Hematopoietic multipotent progenitor cell treated with erythropoietin and hydrocortisone succinate and interleukin-3 and kit ligand, for 15 days (in vitro differentiated cells): ENCODE results near the gene CAV2.
A peak's percentile ranks its signal among the peaks of the same experiment; 100 is the strongest.

Experiments
- DNase-seq: peaks from one replicate; pipeline ENCODE4 v3.0.0-alpha.2; 2015; ENCODE audit warnings: low spot score

The CAV2 gene

DNA sequence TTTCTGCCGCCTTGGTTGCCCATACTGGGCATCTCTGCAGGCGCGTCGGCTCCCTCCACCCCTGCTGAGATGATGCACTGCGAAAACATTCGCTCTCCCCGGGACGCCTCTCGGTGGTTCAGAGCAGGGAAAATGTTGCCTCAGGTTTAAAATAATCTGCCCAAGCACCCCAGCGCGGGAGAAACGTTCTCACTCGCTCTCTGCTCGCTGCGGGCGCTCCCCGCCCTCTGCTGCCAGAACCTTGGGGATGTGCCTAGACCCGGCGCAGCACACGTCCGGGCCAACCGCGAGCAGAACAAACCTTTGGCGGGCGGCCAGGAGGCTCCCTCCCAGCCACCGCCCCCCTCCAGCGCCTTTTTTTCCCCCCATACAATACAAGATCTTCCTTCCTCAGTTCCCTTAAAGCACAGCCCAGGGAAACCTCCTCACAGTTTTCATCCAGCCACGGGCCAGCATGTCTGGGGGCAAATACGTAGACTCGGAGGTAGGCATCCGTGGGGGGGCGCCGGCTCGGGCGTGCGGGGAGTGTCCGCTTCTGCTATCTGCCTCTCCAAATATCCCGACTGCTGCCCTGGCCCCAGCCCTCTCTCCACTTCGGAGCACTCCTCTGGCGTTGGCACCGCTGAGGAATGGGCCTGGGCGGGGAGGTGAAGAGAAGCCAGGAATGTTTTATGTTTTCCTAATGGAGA lies 25.2 kb downstream of the CAV2 start, which contains the start of gene CAV1:
TSS of gene CAV1 (plus strand) at position 428 of the 689 bp plus-strand sequence. CDS start at position 455, 27 bp downstream.
- no peak for DNase-seq

DNA sequence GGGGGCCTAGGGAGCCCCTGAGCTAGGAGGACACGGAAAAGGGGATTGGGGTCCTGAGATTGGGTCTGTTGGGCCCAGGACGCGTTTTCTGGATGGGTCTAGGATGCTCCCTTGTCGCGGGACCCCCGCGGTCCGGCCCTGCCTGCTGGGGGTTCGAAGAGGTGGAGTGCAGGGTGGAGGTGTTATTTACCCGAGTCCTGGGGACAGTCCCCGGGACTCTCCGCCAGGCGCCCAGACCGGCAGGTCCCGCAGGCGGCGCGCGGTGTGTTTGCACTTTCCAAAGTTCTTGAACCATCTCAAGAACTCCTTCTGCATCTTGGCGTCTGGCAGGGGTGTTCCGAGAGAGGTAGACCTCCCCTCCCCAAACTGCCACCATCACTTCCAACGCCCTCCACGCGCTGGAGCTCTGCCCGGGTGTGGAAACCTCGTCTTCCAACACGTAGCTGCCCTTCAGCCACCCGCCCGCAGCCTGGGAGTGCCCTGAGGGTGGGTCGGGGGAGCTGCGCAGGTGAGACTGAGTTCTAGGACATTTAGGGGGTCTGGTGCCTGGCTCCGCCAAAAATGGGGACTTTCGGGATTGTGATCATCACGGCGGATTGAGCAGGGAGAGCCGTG lies 25.9 kb downstream of the CAV2 start:
- DNase-seq, result no peak

DNA sequence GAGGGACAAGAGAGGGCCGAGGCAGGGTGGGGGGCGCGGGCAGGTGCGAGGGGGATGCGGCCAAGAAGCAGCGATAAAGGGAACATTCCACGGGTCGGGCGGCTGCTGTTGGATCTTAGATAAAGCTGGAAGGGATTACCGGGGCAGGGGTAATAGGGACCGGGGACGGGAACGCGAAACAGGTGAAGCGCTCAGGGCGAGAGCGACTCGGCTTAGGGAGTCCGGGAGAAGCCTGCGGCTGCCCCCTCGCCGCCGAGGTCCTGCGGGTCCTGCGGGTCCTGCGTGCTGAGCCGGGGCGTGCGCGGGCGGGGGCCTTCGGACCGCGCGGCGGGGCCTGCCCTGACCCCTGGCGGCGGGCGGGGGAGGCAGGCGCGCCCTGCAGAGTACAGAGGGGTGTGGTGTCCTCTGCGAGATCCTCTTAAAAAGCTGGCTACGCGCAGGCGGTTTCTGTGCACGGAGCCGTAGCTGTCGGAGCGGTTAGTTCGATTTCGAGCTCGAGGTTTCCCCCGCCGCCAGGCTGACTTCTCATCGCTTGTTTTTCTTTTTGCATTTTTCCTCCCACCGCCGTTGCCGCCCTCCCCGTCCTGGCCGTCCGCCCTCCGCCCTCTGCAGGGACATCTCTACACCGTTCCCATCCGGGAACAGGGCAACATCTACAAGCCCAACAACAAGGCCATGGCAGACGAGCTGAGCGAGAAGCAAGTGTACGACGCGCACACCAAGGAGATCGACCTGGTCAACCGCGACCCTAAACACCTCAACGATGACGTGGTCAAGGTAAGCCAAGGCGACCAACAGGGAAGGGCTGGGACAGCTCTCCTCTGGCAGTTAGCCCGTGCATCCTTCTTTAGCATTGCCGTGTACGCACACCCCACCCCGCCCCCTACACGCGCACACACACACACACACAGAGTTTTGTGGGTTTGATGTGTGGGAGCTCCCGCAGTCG lies 26.6 kb downstream of the CAV2 start:
- DNase-seq, result peak; percentile 7

DNA sequence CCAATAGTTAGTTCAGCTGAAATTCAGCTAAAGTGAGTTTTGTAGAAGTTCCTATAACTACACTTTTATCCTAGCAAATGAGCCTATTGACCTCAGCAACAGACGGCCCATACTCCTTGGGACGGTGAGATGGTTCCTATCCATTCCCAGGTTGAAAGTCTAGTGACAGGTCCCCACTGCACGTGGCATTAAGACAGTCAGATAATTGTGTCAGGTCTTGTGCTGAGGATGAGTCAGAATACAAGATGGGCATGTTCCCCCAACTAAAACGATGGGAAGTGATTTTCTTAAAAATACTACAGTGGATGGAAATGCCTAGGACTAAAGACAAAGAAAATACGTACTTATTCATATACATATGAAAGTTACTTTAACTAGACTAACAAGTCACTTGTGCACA lies 27.4 kb downstream of the CAV2 start:
- DNase-seq, result no peak

DNA sequence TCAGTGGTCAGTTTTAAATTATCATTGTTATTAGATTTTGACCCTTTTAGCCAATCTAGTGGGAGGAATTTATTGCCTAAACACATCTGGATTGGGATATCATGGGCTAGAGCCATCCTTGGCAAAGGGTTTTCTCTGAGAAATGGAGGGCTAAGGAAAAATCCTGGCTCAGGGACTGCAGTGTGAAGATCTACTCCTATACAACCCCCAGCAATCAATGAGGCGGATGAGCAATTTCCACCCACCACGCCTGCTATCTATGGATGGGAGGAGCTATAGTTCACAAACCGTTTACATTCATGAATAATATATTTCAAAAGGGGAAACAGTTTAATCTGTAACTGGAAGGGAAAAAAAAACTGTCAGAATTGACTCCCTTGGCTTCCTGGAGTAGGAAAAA lies 28.0 kb downstream of the CAV2 start:
- no peak for DNase-seq

DNA sequence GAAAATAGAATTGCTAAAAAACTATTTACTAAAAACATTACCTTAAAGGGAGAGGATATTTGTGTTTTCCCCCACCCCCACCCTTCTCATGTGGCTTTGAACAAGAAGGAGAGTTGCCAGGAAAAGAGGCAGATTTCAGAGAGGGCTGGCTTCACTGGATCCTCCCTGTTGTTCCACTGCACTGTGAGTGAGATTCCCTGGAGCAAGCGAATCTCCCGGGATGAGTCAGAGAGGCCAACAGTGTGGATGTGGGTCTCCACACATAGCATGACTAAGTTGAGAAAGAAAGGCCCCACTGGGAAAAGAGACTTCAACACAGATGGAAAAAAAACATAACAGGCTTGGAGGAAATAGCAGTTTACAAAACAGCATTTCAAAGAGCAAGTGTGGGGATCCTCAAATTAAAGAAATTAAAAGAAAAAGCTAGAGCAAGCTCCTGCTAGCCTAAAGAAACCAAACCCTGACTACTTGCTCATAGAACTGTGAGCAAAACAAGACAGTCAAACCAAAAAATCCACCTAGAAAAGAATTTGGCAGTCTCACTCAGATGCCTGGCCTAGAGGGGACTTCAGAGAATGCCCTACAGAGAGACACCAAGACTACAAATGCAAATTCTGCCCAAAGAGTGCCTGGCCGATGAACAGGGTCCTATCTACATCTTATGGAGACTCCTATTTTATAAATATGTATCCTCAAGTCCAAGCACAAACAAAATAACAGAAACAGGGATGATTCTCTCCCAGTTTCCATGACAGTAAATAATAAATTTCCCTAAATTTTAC lies 28.7 kb downstream of the CAV2 start:
- DNase-seq, result no peak

DNA sequence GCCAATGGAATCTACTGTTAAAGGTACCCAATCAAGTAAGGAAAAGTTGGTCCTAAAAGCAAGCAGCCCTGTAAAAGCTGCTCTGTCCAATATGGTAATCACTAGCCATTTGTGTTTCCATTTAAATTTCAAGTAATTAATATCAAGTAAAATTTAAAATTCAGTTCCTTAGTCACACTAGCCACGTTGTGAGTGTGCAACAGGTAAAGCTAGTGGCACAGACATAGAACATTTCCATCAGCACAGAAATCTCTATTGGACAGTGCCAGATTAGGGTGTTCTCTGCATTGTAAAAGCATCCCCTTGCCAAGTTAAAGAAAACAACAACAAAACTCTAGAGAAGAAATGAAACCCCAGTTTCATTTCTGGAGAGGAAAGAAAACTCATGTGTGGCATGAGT lies 29.7 kb downstream of the CAV2 start:
- DNase-seq, result no peak

DNA sequence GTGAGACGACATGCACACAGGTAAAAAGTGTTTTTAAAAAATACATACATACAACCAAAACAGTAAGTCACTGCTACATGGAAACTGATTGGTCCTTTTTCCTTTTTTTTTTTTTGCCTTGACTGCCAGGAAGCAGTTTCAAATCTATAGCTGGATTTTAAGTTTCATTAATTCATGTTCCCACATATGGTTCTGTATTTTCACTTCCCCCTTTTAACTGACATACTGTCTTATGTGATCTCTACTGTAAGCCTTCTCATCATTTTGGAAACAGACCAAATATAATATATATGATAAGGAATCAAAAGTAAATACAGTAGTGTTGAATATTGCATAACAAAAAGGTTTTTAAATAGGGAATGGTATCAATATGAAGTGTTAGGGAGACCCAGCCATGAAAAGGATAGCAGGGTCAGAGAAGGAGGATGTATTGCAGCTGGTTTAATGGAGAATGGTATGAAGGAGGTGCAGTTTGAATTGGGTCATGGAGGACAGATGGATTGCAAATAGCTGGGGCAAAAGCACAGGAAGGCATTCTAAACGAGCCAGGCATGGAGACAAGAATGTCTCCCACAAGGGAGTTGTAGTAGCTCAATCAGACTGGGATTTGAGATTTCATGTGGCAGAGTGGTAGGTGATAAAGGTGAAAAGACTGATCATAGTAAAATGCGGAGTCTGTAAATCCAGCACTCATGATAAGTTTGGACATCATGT lies 30.7 kb downstream of the CAV2 start:
- DNase-seq, result no peak

DNA sequence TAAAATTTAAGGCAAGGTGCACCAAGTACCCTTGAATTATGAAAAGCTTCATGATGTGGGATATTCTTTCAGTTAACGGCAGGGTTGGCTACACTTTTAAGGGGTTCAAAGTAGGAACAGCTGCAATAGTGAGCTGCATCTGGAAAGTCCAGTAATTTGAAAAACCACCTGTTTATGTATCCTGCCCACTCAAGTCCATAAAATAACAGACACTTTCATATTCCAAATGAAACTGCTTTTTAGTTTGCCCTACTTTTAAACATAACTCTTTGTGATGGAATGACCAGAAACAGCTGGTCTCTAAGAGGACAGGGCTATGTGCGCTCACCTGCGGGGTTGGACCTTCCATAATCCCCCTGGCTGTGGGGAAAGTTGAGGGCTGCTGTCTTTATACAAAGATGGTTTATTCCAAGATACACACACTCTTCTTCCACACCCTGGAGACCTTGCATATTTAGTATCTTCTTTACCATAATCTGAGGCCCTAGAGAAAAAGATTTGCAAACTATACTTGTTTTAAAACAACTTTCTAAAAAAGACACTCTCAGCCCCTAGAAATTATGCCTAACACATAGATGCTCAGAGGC lies 32.7 kb downstream of the CAV2 start:
- DNase-seq, result no peak

DNA sequence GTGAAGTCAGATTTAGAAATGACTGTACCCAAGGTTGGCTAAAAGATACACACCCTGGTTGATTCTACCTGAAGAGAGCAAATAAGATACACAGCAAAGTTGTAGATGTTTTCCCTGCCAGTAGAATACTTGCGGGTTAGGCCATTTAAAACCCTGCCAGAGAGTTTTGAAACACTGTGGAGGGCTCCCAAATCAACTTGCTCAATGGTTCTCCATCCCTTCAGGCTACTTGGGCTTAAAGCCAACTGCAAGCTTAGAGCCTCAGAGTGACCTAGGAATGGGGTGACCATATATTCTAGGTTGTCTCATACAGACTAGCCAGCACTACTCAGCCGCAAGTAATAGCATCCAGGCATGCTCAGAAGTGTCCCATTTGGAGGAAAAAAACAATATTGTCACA lies 35.3 kb downstream of the CAV2 start:
- no peak for DNase-seq

DNA sequence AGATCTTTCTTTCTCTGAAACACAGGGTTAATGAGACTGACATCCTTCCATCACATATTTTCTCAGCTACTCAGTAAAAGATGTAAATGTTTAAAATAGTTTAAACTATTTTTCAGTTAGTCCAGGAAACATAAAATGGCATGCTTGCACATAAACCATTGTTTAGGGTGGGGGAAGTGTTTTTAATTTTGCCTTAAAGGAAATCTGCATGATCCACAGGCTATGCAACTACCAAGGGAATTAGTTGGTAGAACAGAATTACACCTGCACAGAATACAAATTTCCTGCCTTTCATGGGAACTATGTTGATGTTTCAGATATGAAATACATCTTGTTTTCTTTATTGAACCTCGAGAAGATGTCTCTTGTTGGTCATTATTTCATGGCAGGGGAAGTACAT lies 35.9 kb downstream of the CAV2 start:
- no peak for DNase-seq

DNA sequence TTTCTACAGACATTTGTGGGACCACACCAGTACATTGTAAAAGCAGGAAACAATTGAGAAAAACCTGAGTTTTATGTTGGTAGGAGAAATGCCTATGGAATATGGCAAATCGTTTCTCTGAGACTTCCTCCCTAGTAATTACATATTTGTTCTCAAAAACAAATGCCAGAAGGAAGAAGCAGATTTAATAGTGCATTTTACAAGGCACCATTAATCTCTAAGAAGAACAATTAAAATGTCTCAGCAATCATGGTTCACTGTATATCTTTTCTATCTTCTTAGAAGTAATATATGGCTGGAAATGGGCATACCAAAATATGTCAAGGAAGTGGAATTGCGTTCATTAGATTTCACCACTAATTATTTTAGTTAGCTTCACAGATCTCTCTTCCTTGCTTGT lies 38.6 kb downstream of the CAV2 start:
- no peak for DNase-seq

DNA sequence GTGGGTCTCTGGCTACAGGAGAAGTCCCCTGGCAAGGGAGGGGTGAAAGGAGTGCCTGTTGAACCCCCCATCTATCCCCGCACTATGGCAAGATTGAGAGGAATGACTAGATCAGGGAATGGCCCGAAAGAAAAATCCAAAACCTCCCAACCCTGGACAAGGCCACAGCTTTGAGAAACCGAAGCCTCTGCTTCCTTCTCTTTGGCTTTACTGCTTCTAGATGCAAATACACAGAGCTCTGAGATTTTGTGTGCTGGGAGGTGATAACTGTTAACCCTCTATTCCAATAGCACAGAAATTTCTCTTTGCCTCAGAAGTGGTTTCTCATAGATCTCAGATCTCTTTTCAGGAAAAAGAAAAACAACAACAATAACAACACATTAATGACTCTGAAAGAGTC lies 40.3 kb downstream of the CAV2 start:
- DNase-seq, result no peak

DNA sequence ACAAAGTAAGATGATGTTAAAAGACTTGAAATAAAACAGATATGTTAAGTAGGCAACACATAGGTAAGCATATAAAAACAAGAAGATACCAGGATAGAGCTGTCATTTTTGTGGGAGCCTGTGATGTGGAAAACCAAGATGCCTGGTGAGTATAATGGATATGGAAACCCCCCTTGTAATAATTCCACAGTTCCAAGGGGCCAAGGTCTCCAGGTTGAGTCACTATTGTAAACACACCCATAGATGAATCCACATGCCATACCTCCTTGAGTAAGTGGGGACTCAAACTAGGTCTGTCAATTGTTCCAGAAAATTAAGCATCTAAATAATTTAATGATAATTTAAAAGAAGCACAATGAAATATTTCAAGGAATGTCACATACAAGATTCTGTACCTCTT lies 41.2 kb downstream of the CAV2 start:
- DNase-seq, result no peak

DNA sequence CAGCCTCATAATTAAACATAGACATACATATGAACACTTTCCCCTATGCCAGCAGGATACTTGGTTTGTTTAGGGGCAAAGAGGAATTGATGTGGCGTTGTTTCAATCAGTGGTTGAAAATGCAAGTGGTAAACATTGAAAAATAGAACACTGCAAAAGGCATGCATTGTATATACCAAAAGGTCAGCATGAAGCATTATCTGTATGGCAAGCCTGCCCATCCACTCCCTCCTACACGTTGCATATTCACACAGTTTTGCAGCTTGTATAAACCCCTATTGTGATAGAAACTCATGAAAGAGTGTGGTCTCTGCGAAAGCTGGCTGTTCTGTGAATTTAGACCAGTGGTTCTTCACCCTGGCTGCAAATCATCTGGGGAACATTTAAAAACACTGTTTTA lies 42.4 kb downstream of the CAV2 start:
- DNase-seq, result no peak

DNA sequence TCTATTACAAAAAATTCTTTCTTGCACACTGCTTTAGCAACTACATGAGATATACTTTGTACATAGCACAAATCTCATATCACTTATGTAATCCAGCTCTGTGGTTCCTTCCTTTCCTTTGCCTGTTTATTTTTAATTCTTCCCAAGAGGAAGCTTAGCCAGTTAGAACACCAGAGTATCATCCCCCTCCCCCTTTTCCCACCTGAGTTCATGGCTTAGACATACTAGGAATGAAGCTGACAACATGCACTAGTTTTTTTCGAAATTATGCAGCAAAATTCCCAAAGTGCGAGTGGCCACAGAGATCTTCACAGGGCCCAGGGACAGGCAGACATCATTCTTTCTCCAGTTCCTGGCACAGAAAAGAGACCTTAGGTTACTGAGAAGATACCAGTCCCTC lies 43.1 kb downstream of the CAV2 start:
- DNase-seq, result no peak

DNA sequence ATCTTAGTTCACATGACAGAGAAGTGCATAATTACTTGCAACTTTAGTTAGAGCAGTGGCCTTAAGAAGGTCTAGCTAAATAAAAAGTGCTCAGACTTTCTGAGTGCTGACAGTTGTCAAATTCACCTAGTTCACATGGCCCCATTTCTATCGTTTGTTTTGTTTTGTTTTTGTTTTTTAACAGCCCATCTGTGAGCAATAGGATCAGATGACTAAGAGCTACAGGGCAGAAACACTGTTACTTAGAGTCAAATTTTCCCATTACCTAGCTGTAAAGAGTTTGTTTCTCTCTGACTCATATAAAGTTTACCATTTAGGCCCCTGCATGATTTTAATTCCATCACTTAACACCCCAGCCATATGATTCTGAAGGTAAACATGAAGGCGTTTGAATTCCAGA lies 44.1 kb downstream of the CAV2 start:
- no peak for DNase-seq

DNA sequence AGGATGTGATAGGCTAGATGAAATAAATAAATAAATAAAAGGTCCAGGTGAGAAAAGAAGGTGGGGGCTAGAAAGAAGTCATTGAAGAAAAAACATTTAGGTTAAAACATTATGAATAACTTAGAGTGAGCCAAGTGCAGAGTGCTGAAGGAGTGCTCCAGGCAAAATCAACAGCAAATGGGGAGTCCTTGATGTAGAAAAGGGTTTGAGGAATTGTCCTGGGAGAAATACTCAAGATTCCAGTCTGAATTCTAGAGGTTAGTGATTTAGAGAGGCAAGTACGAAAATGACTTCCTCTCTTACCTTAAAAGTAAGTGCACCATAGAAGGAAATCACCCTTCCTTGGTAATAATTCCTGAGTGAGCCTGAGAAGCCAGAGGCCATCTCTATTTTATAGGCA lies 44.9 kb downstream of the CAV2 start:
- DNase-seq, result no peak

DNA sequence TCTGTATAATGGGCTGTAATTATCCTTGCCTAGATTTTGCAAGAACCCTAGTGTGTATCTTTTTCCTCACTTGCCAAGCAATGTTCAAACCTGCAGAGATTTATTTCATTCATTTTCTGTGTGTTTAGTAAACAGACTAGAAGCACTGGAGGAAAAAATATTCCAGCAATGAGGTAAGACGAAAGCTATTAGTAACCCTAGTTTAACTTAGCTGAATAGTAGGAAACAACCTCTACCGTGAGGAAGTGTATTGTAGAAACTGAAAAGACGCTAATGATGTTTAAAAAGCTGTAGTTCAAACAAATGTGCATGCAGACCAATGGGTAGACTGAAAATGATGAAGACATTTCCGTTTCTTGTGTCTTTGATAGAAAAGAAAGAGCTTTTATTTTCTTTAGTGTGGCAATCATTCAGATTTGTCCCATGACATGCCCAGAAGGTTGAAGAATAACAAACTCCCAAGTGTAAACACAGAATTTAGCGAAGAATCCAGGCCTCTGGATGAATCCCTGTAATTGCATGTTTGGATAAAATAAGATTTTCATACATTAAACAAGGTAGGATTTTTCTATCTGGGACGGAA lies 46.0 kb downstream of the CAV2 start:
- no peak for DNase-seq

DNA sequence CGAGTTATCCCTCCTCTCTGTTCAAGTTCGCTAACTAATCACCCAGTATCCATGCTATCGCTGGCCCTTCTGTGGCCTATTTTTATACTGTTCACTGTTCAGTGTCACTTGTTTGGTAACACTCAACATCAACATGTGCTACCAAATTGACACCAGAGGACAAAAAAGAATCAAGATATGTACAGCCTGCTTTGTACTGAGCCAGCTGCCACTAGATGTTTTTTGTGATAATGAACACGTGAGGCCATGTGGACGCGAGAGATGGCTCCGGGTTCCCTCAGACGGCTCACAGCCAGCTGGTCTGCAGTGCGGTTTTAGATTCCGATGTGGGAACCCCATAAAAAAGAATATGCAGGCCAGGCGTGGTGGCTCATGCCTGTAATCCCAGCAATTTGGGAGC lies 46.5 kb downstream of the CAV2 start:
- no peak for DNase-seq

DNA sequence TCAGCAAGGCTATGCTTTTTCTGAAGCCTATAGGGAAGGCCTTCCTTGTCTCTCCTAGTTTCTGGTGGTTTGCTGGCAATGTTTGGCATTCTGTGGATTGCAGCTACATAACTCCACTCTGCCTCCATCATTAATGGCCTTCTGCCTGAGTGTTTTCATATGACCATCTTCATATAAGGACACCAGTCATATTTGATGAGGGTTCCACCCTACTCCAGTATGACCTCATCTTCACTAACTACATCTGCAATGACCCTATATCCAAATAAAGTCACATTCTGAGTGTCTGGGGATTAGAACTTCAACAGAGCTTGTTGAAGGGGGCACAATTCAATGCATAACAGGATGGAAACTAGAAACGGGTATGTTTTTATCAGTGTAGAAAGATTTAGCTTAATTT lies 47.4 kb downstream of the CAV2 start:
- DNase-seq, result no peak
